HepG2 (cell line): ENCODE measurements around the gene NPC1.

Source experiments
- JUN ChIP-seq: sonication (generic); formaldehyde crosslinking; IDR thresholded peaks from 2 replicates; pipeline ENCODE4 v1.4.0; 2020; ENCODE audit warnings: mild to moderate bottlenecking, missing genetic modification reagents
- REST ChIP-seq, 2 experiments: IDR thresholded peaks; 2 replicates each; pipeline ENCODE4 v1.6.1; 2011 to 2012; ENCODE audit warnings: low read length in 2 of 2, borderline replicate concordance in 1 of 2, low read depth in 1 of 2, mild to moderate bottlenecking in 1 of 2, moderate library complexity in 1 of 2
- ZNF263 ChIP-seq: sonication (generic); formaldehyde crosslinking; IDR thresholded peaks from 2 replicates; pipeline ENCODE4 v1.4.0; 2020; ENCODE audit warnings: missing genetic modification reagents

GRCh38 chr18:23512641-23513040 is 73.7 kb downstream of the NPC1 start:
- TF ChIP-seq JUN (CRISPR knock-in tag): no peak
- TF ChIP-seq REST (IDR thresholded peaks at IDR 0.05; ENCODE audit: borderline replicate concordance in 1 of 2, low read depth in 1 of 2, low read length in 2 of 2): no peak
- no peak for TF ChIP-seq ZNF263 (CRISPR knock-in tag)
